Fibroblast of mammary gland (primary cell): ENCODE measurements around the gene S1PR3.
A peak's percentile ranks its signal among the peaks of the same experiment; 100 is the strongest.

ENCODE experiments used
- DNase-seq: peaks from one replicate; pipeline ENCODE4 v3.0.0-alpha.2; 2010; ENCODE audit warnings: low read depth
- H3K4me3 ChIP-seq: 2 replicates; pipeline ENCODE4 v1.5.1; 2011; ENCODE audit warnings: low read depth, mild to moderate bottlenecking, low read length, moderate library complexity; ENCODE audit not compliant: control insufficient read depth
- TF ChIP-seq, protein P1 (sequence below): conservative IDR thresholded peaks from 2 replicates; pipeline ENCODE4 v1.5.1; 2011; ENCODE audit warnings: low read depth, low read length, inconsistent platforms; ENCODE audit not compliant: control insufficient read depth, insufficient read depth

The S1PR3 gene

GRCh38 chr9:89021154-89021803 lies 30.0 kb downstream of the S1PR3 start:
- peak; percentile 94 for DNase-seq
- TF ChIP-seq, protein P1, sequence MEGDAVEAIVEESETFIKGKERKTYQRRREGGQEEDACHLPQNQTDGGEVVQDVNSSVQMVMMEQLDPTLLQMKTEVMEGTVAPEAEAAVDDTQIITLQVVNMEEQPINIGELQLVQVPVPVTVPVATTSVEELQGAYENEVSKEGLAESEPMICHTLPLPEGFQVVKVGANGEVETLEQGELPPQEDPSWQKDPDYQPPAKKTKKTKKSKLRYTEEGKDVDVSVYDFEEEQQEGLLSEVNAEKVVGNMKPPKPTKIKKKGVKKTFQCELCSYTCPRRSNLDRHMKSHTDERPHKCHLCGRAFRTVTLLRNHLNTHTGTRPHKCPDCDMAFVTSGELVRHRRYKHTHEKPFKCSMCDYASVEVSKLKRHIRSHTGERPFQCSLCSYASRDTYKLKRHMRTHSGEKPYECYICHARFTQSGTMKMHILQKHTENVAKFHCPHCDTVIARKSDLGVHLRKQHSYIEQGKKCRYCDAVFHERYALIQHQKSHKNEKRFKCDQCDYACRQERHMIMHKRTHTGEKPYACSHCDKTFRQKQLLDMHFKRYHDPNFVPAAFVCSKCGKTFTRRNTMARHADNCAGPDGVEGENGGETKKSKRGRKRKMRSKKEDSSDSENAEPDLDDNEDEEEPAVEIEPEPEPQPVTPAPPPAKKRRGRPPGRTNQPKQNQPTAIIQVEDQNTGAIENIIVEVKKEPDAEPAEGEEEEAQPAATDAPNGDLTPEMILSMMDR: no peak
- H3K4me3 ChIP-seq: no peak overlapping the region

- no peak overlapping the region for H3K4me3 ChIP-seq
- DNase-seq: peak; percentile 80
- TF ChIP-seq, protein P1: no peak
Observed at GRCh38 chr9:89022001-89022759, 30.9 kb downstream of the S1PR3 start.

- peak; percentile 87 for DNase-seq
- no peak overlapping the region for H3K4me3 ChIP-seq
- TF ChIP-seq, protein P1: no peak
Observed at GRCh38 chr9:89022902-89023301, 31.6 kb downstream of the S1PR3 start.

GRCh38 chr9:89023740-89024139 lies 32.5 kb downstream of the S1PR3 start:
- DNase-seq: peak; percentile 58
- TF ChIP-seq, protein P1: no peak
- H3K4me3 ChIP-seq: no peak overlapping the region

GRCh38 chr9:89024727-89025126 lies 33.5 kb downstream of the S1PR3 start:
- TF ChIP-seq, protein P1: no peak
- no peak overlapping the region for H3K4me3 ChIP-seq
- no peak for DNase-seq

- H3K4me3 ChIP-seq: no peak overlapping the region
- TF ChIP-seq, protein P1: no peak
- DNase-seq: no peak
Observed at GRCh38 chr9:89025553-89025952, 34.3 kb downstream of the S1PR3 start.
